Neural progenitor cell (in vitro differentiated cells): ENCODE measurements around the gene PHF3. TPM values are rescaled to one million over a fixed set of nuclear protein-coding genes. Genes with fewer than 3 reads are reported as not detected.

ENCODE experiments used
- DNase-seq: peaks from one replicate; pipeline ENCODE4 v3.0.0-alpha.2; 2016; ENCODE audit warnings: low spot score
- H2AFZ ChIP-seq: fragments of 200-600 bp; sonication (generic); replicated peaks from 2 replicates; pipeline ENCODE4 v1.6.1; 2016; ENCODE audit warnings: antibody characterized with exemption
- H3F3A ChIP-seq: fragments of 200-600 bp; sonication (generic); 2 replicates; pipeline ENCODE4 v1.6.1; 2016; ENCODE audit warnings: antibody characterized with exemption, low read depth
- H3K27ac ChIP-seq: fragments of 200-600 bp; sonication (generic); 2 replicates; pipeline ENCODE4 v1.5.1; 2016; ENCODE audit warnings: mild to moderate bottlenecking
- H3K27me3 ChIP-seq: fragments of 200-600 bp; sonication (generic); 2 replicates; pipeline ENCODE4 v1.6.1; 2016; ENCODE audit warnings: mild to moderate bottlenecking, moderate library complexity
- H3K36me3 ChIP-seq: fragments of 200-600 bp; sonication (generic); 2 replicates; pipeline ENCODE4 v1.5.1; 2016
- H3K4me1 ChIP-seq: fragments of 200-600 bp; sonication (generic); 2 replicates; pipeline ENCODE4 v1.6.1; 2016; ENCODE audit warnings: mixed run types
- H3K4me2 ChIP-seq: fragments of 200-600 bp; sonication (generic); 2 replicates; pipeline ENCODE4 v1.6.1; 2016
- H3K4me3 ChIP-seq: fragments of 200-600 bp; sonication (generic); 2 replicates; pipeline ENCODE4 v1.5.1; 2016
- H3K79me2 ChIP-seq: fragments of 200-600 bp; sonication (generic); 2 replicates; pipeline ENCODE4 v1.6.1; 2016; ENCODE audit warnings: low read depth
- H3K9ac ChIP-seq: fragments of 200-600 bp; sonication (generic); 2 replicates; pipeline ENCODE4 v1.6.1; 2016
- H3K9me3 ChIP-seq: fragments of 200-600 bp; sonication (generic); 2 replicates; pipeline ENCODE4 v1.5.1; 2016; ENCODE audit warnings: low read depth
- H4K20me1 ChIP-seq: fragments of 200-600 bp; sonication (generic); 2 replicates; pipeline ENCODE4 v1.6.1; 2016; ENCODE audit warnings: low read depth
- H3K27ac Mint-ChIP-seq: 3 replicates; pipeline ENCODE4 v1.8.0; 2021; ENCODE audit warnings: mixed read lengths
- H3K27me3 Mint-ChIP-seq: 2 replicates; pipeline ENCODE4 v1.8.0; 2022; ENCODE audit warnings: low read depth, mild to moderate bottlenecking, inconsistent platforms, moderate library complexity, mixed read lengths; ENCODE audit not compliant: insufficient read depth
- H3K36me3 Mint-ChIP-seq: 3 replicates; pipeline ENCODE4 v1.8.0; 2021; ENCODE audit warnings: mixed read lengths
- H3K4me1 Mint-ChIP-seq: 3 replicates; pipeline ENCODE4 v1.8.0; 2021; ENCODE audit warnings: mixed read lengths
- H3K4me3 Mint-ChIP-seq: 3 replicates; pipeline ENCODE4 v1.8.0; 2021; ENCODE audit warnings: mild to moderate bottlenecking, moderate library complexity, mixed read lengths
- H3K9me3 Mint-ChIP-seq: 3 replicates; pipeline ENCODE4 v1.8.0; 2020; ENCODE audit warnings: mixed read lengths
- EZH2 ChIP-seq: fragments of 200-600 bp; sonication (generic); IDR thresholded peaks from 2 replicates; pipeline ENCODE4 v1.6.1; 2017; ENCODE audit warnings: antibody characterized with exemption, mild to moderate bottlenecking, moderate library complexity
- EZH2phosphoT487 ChIP-seq: fragments of 200-600 bp; sonication (generic); IDR thresholded peaks from 2 replicates; pipeline ENCODE4 v1.6.1; 2017; ENCODE audit warnings: antibody characterized with exemption
- total RNA-seq: library from RNA; depleted of rRNA; stranded (reverse); fragments of >200 nt; gene quantifications from 2 replicates; pipeline ENCODE4 v1.2.3, GENCODE V29; 2015; ENCODE audit warnings: low replicate concordance
- TF ChIP-seq, protein P1 (sequence below): fragments of 200-600 bp; sonication (generic); IDR thresholded peaks from 2 replicates; pipeline ENCODE4 v1.5.1; 2017; ENCODE audit warnings: antibody characterized with exemption, mild to moderate bottlenecking

Gene PHF3
- total RNA-seq, 1 donor from 2014 or later, result 100 TPM

DNA sequence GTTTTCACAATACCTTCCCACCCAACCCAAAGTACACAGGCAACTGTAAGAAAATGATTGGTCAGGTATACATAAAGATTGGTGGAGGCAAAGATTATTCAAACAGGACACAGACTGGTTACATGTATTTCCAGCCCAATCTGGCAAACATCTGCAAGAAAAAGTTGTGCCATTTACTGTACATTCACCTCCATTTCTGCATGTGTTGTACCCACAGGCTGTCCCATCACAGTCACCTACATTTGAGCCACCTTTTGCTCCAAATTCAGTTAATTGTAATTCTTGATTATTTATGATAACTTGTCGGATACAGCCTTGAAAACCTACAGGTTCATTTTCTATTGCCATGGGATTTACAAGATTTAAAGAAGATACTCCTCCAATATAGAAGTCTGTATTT, 85.6 kb downstream of the PHF3 start:
- Mint-ChIP-seq H3K27ac (no peak overlapping the region), H3K27me3 (no peaks in the 10 kb centered on the region)

DNA sequence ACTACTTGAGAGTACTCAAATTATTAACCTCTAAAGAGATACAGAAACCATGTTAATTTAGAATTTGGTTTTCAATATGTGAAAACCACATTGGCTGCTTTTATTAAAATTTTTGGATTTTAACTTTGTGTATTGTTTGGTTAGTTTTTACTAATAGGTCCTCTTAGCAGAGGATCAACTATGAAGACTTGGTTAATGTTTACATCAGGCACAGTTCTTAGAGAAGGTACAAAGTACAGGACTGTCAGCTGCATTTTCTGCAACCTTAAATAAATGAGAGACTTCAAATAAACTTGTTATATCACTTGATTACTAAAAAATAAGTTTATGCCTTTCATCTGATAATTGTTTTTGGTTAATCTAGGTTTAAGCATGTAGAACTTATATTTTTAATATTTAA, 89.1 kb downstream of the PHF3 start:
- H3K9me3 Mint-ChIP-seq, result no peaks in the 10 kb centered on the region
- no peak overlapping the region for H3K4me2 ChIP-seq
- H3K27ac Mint-ChIP-seq, result no peak overlapping the region
- no peak overlapping the region for H2AFZ ChIP-seq
- no peaks in the 10 kb centered on the region for H3K9me3 ChIP-seq
- H3F3A ChIP-seq, result peaks cover 10% of the 10 kb centered on the region
- no peak overlapping the region for H3K9ac ChIP-seq
- H3K4me1 Mint-ChIP-seq, result no peaks in the 10 kb centered on the region
- H3K36me3 ChIP-seq, result no peaks in the 10 kb centered on the region
- H3K4me3 Mint-ChIP-seq, result no peak overlapping the region
- H3K36me3 Mint-ChIP-seq, result no peaks in the 10 kb centered on the region
- H3K27ac ChIP-seq, result no peak overlapping the region
- no peak overlapping the region for H3K4me3 ChIP-seq
- TF ChIP-seq EZH2phosphoT487, result no peak
- TF ChIP-seq, protein P1, sequence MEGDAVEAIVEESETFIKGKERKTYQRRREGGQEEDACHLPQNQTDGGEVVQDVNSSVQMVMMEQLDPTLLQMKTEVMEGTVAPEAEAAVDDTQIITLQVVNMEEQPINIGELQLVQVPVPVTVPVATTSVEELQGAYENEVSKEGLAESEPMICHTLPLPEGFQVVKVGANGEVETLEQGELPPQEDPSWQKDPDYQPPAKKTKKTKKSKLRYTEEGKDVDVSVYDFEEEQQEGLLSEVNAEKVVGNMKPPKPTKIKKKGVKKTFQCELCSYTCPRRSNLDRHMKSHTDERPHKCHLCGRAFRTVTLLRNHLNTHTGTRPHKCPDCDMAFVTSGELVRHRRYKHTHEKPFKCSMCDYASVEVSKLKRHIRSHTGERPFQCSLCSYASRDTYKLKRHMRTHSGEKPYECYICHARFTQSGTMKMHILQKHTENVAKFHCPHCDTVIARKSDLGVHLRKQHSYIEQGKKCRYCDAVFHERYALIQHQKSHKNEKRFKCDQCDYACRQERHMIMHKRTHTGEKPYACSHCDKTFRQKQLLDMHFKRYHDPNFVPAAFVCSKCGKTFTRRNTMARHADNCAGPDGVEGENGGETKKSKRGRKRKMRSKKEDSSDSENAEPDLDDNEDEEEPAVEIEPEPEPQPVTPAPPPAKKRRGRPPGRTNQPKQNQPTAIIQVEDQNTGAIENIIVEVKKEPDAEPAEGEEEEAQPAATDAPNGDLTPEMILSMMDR, result no peak
- no peak for TF ChIP-seq EZH2
- H3K27me3 ChIP-seq, result no peaks in the 10 kb centered on the region
- no peaks in the 10 kb centered on the region for H3K27me3 Mint-ChIP-seq
- H3K79me2 ChIP-seq, result no peaks in the 10 kb centered on the region
- H4K20me1 ChIP-seq, result no peaks in the 10 kb centered on the region
- H3K4me1 ChIP-seq, result no peaks in the 10 kb centered on the region
- DNase-seq, result no peak

More for the DNA sequence above, 85.6 kb downstream of the PHF3 start:
- Histone ChIP-seq H3K36me3 (no peaks in the 10 kb centered on the region), H3K4me1 (no peaks in the 10 kb centered on the region), H3K9ac (no peak overlapping the region), H3K9me3 (no peaks in the 10 kb centered on the region), H2AFZ (no peak overlapping the region), H3K27me3 (no peaks in the 10 kb centered on the region), H3K4me3 (no peak overlapping the region), H3F3A (peaks cover 10% of the 10 kb centered on the region), H3K4me2 (no peak overlapping the region), H4K20me1 (no peaks in the 10 kb centered on the region), H3K79me2 (no peaks in the 10 kb centered on the region), H3K27ac (no peak overlapping the region)
- DNase-seq, result no peak
- no peak for TF ChIP-seq EZH2
- no peak for TF ChIP-seq EZH2phosphoT487
- TF ChIP-seq, protein P1, result no peak
- Mint-ChIP-seq H3K4me3 (no peak overlapping the region), H3K36me3 (no peaks in the 10 kb centered on the region), H3K4me1 (no peaks in the 10 kb centered on the region), H3K9me3 (no peaks in the 10 kb centered on the region)

DNA sequence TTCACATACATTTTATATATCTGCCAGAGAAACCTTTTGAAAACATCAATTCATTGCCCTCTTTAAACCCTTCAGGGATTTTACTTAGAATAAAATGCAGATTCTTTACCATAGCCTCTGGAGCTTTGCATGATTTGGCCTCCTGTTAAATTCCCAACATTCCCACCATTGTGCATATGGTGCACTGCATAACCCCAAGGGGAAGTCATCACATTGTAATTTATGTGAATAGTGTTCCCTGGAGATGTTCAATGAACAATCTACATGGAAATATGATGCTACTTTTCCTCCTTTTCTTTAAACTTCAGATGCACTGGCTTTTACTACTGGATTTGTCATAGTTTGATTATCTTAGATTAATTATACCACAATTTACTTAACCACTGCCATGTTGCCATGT, 94.7 kb downstream of the PHF3 start:
- H3K36me3 ChIP-seq, result no peaks in the 10 kb centered on the region
- H3K9ac ChIP-seq, result no peak overlapping the region
- Mint-ChIP-seq H3K4me1 (no peaks in the 10 kb centered on the region), H3K9me3 (peaks cover 1% of the 10 kb centered on the region), H3K36me3 (no peaks in the 10 kb centered on the region), H3K4me3 (no peak overlapping the region), H3K27me3 (no peaks in the 10 kb centered on the region), H3K27ac (no peak overlapping the region)
- no peak for DNase-seq
- H3K4me2 ChIP-seq, result no peak overlapping the region
- no peak overlapping the region for H3K27ac ChIP-seq
- H3F3A ChIP-seq, result no peaks in the 10 kb centered on the region
- no peaks in the 10 kb centered on the region for H3K79me2 ChIP-seq
- H4K20me1 ChIP-seq, result no peaks in the 10 kb centered on the region
- H2AFZ ChIP-seq, result no peak overlapping the region
- no peaks in the 10 kb centered on the region for H3K9me3 ChIP-seq
- H3K4me3 ChIP-seq, result no peak overlapping the region
- H3K27me3 ChIP-seq, result no peaks in the 10 kb centered on the region
- no peaks in the 10 kb centered on the region for H3K4me1 ChIP-seq
- TF ChIP-seq EZH2phosphoT487 (no peak), EZH2 (no peak)
- TF ChIP-seq, protein P1, result no peak

DNA sequence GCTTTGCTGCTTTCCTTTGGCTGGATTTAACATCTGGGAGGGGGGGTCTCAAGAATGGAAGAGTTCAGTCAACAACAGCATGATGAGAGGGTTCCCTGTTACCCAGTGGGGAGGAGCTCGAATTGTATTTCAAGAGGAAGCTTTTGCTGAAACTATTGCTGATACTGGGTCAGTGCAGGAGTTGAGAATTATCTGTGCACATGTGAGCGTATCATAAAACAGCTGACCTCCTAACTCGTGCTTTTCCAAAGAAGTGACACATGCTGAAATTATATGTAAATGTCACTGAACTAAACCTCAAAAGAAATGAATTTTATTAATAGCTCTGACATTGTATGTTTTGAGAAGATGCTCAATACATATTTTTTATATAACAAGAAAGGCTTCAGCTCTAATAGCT, 96.3 kb downstream of the PHF3 start:
- Mint-ChIP-seq H3K9me3 (peaks cover 5% of the 10 kb centered on the region), H3K36me3 (no peaks in the 10 kb centered on the region), H3K27ac (peak overlapping the region; percentile 18), H3K4me3 (no peak overlapping the region), H3K27me3 (no peaks in the 10 kb centered on the region), H3K4me1 (no peaks in the 10 kb centered on the region)
- no peak for TF ChIP-seq EZH2
- no peak for TF ChIP-seq EZH2phosphoT487
- TF ChIP-seq, protein P1, result no peak
- no peak overlapping the region for H3K9ac ChIP-seq
- H3K4me1 ChIP-seq, result no peaks in the 10 kb centered on the region
- no peaks in the 10 kb centered on the region for H3K27me3 ChIP-seq
- H3K4me2 ChIP-seq, result no peak overlapping the region
- H2AFZ ChIP-seq, result no peak overlapping the region
- no peaks in the 10 kb centered on the region for H3K9me3 ChIP-seq
- no peak for DNase-seq
- no peaks in the 10 kb centered on the region for H4K20me1 ChIP-seq
- H3K79me2 ChIP-seq, result no peaks in the 10 kb centered on the region
- H3F3A ChIP-seq, result no peaks in the 10 kb centered on the region
- H3K4me3 ChIP-seq, result no peak overlapping the region
- no peak overlapping the region for H3K27ac ChIP-seq
- no peaks in the 10 kb centered on the region for H3K36me3 ChIP-seq
